ENCODE measurements around the gene TFAP2E.

- no peak for TF ChIP-seq CTCF (IDR thresholded peaks at IDR 0.05; ENCODE audit: low read depth, low read length, missing input control)
- TF ChIP-seq YY1 (IDR thresholded peaks at IDR 0.05): no peak
These were observed 30.4 kb downstream of the TFAP2E start for GRCh38 chr1:35603468-35603867.
